K562 treated with DMSO at 1 percent for 48 hours (cell line): Measurements from ENCODE around the gene TMEM14B. TPM values are rescaled to one million over a fixed set of nuclear protein-coding genes. Genes with fewer than 3 reads are reported as not detected.

Experiments used
- total RNA-seq: library from RNA; unstranded; fragments of 300-600 nt; gene quantifications from 2 replicates; pipeline ENCODE4 v1.2.3, GENCODE V29; 2022; ENCODE audit warnings: low replicate concordance; ENCODE audit errors: extremely low read depth

TMEM14B gene
- not detected in 2 replicates for total RNA-seq

GRCh38 chr6:10747251-10747972 is at the start of gene TMEM14B:
TSS of gene TMEM14B (plus strand) at chr6:10747805. CDS start at chr6:10749246, 1,441 bp downstream.

GRCh38 chr6:10722820-10723566 is 24.6 kb upstream of the TMEM14B start, which contains the start of gene TMEM14C:
TSS of gene TMEM14C (plus strand) at chr6:10723070. CDS start at chr6:10724614, 1,544 bp downstream.

Other genes with a start within 250 kb of the TMEM14B start
- gene GCNT2, start 226.5 kb upstream of the TMEM14B start, total RNA-seq: not detected in 2 replicates
- gene C6orf52, start 53.2 kb upstream of the TMEM14B start, total RNA-seq: not detected in 2 replicates
- gene PAK1IP1, start 52.8 kb upstream of the TMEM14B start, total RNA-seq: not detected in 2 replicates
- not detected in 2 replicates for gene TMEM14C, start 24.7 kb upstream of the TMEM14B start, total RNA-seq
- gene MAK, start 90.7 kb downstream of the TMEM14B start, total RNA-seq: not detected in 2 replicates
- not detected in 2 replicates for gene GCM2, start 134.2 kb downstream of the TMEM14B start, total RNA-seq
- not detected in 2 replicates for gene SYCP2L, start 139.2 kb downstream of the TMEM14B start, total RNA-seq